Ovary (tissue), 9 donors: ENCODE measurements around the gene BDH1. TPM values are rescaled to one million over a fixed set of nuclear protein-coding genes. Genes with fewer than 3 reads are reported as not detected.

Experiments
- DNase-seq, 5 donors: peaks; one replicate each; pipeline ENCODE4 v3.0.0-alpha.2; 2019 to 2020
- H3K27ac ChIP-seq, 2 donors: fragments of 200-600 bp; one replicate each; pipeline versions ENCODE4 v1.5.1 to v1.8.0; 2019 to 2022
- H3K27me3 ChIP-seq: fragments of 200-600 bp; one replicate; pipeline ENCODE4 v1.8.0; 2022
- H3K36me3 ChIP-seq: fragments of 200-600 bp; sonication (generic); one replicate; pipeline ENCODE4 v1.5.1; 2019
- H3K4me1 ChIP-seq: one replicate; pipeline ENCODE4 v1.8.1; 2013; ENCODE audit warnings: mild to moderate bottlenecking, moderate library complexity; ENCODE audit not compliant: insufficient read depth
- H3K4me3 ChIP-seq: fragments of 200-600 bp; sonication (generic); one replicate; pipeline ENCODE4 v1.5.1; 2017
- H3K9me3 ChIP-seq, 2 donors: fragments of 200-600 bp in 1 of 2; sonication (generic) in 1 of 2; one replicate each; pipeline versions ENCODE4 v1.5.1 to v1.8.1; 2013 to 2019; ENCODE audit warnings: mild to moderate bottlenecking in 1 of 2, moderate library complexity in 1 of 2
- CTCF ChIP-seq, 3 donors: fragments of 450-650 bp in 2 of 3; fragments of 200-600 bp in 1 of 3; IDR thresholded peaks; one replicate each; pipeline versions ENCODE4 v1.5.1 to v1.8.0; 2016 to 2022; ENCODE audit warnings: antibody characterized with exemption in 3 of 3, mild to moderate bottlenecking in 1 of 3
- EP300 ChIP-seq: sonication (generic); formaldehyde crosslinking; IDR thresholded peaks from one replicate; pipeline ENCODE4 v1.6.1; 2017; ENCODE audit warnings: antibody characterized with exemption
- POLR2A ChIP-seq: fragments of 450-650 bp; IDR thresholded peaks from one replicate; pipeline ENCODE4 v1.6.1; 2017; ENCODE audit warnings: antibody characterized with exemption, mild to moderate bottlenecking, moderate library complexity
- WGBS, 3 donors: extraction: QIAGEN DNeasy Blood & Tissue Kit in 1 of 3; methylation state at CpG; one replicate each; pipeline versions ENCODE4 v1.1.5 to v1.1.7; 2013 to 2017; 5-methylcytosine and 5-hydroxymethylcytosine counted together
- intact Hi-C, 4 donors: fragments of 100-400 bp; cut with DNase I; formaldehyde crosslinking; loops; one replicate each; pipeline versions ENCODE4 v1.11.0 to v1.15.1; 2022 to 2023
- polyA plus RNA-seq, 2 donors: library from polyadenylated mRNA; stranded (reverse); fragments of 200-250 nt in 1 of 2; fragments of 350-450 nt in 1 of 2; fragmentation: Illumina TruSeq in 1 of 2; extraction: RNeasy Lipid Tissue Mini Kit (QIAGEN cat#74804) in 1 of 2; gene quantifications; one replicate each; pipeline ENCODE4 v1.2.3, GENCODE V29; 2013 to 2014
- total RNA-seq, 7 donors: library from RNA; depleted of rRNA in 2 of 7; stranded (reverse); fragments of >200 nt in 2 of 7; fragmentation: NEBNext Ultra II Directional in 3 of 7; extraction: Animal tissue kit (Norgen Biotek cat#: 25700) in 3 of 7; gene quantifications; one replicate each; pipeline versions ENCODE4 v1.1.0 to v1.2.4, GENCODE V29; 2016 to 2023
- donor health status: DM: no; HTN: no; CAD: no; lungs with moderate emphysema.
- donor health status: DM: no; HTN: no; CAD: no.
- donor health status: Bipolar disorder and iron deficiency.
- donor health status: DM: yes; HTN: yes; CAD: no.
- donor health status: DM: no; HTN: no; CAD: no.
- donor health status: DM: yes; HTN: yes; CAD: no.

Gene BDH1
- total and polyA plus RNA-seq, 9 donors = 3.3 to 15.4 (median 11.7) TPM

GRCh38 chr3:197583371-197583770 lies 27.6 kb upstream of the BDH1 start:
- Histone ChIP-seq H3K27me3 (no peaks in the 10 kb centered on the region), H3K36me3 (no peaks in the 10 kb centered on the region), H3K27ac (no peak overlapping the region), H3K9me3 (no peaks in the 10 kb centered on the region), H3K4me3 (no peak overlapping the region), H3K4me1 (no peaks in the 10 kb centered on the region)
- intact Hi-C loops = no loop called here
- DNase-seq = no peak
- WGBS, 3 donors = 83 to 88% (median 87%) methylated on average over 7 of the region's 7 CpGs
- TF ChIP-seq EP300 (no peak), POLR2A (no peak), CTCF (IDR thresholded peaks at IDR 0.05) (no peak)

GRCh38 chr3:197580253-197580691 lies 24.5 kb upstream of the BDH1 start:
- no peak for DNase-seq
- Histone ChIP-seq H3K4me3 (no peak overlapping the region), H3K27me3 (no peaks in the 10 kb centered on the region), H3K9me3 (no peaks in the 10 kb centered on the region), H3K27ac (no peak overlapping the region), H3K4me1 (no peaks in the 10 kb centered on the region), H3K36me3 (no peaks in the 10 kb centered on the region)
- no peak for TF ChIP-seq EP300
- no peak for TF ChIP-seq CTCF (IDR thresholded peaks at IDR 0.05)
- TF ChIP-seq POLR2A = no peak
- intact Hi-C loops = no loop called here
- 71 to 83% (median 79%) methylated on average over 9 of the region's 9 CpGs for WGBS, 3 donors

GRCh38 chr3:197578376-197578775 lies 22.6 kb upstream of the BDH1 start:
- Histone ChIP-seq H3K4me3 (no peak overlapping the region), H3K4me1 (no peaks in the 10 kb centered on the region), H3K36me3 (no peaks in the 10 kb centered on the region), H3K27me3 (no peaks in the 10 kb centered on the region), H3K9me3 (no peaks in the 10 kb centered on the region), H3K27ac (no peak overlapping the region)
- no peak for DNase-seq
- 84 to 92% (median 91%) methylated on average over 6 of the region's 6 CpGs for WGBS, 3 donors
- intact Hi-C loops = no loop called here
- TF ChIP-seq POLR2A = no peak
- TF ChIP-seq EP300 = no peak

GRCh38 chr3:197577366-197578074 lies 21.8 kb upstream of the BDH1 start:
- 78 to 85% (median 81%) methylated on average over 13 of the region's 13 CpGs for WGBS, 3 donors
- no peak for DNase-seq
- TF ChIP-seq EP300 (no peak), CTCF (IDR thresholded peaks at IDR 0.05) (no peak), POLR2A (no peak)
- no peaks in the 10 kb centered on the region for H3K9me3 ChIP-seq
- intact Hi-C loops = no loop called here
- H3K4me1 ChIP-seq = no peaks in the 10 kb centered on the region
- no peak overlapping the region for H3K27ac ChIP-seq
- H3K36me3 ChIP-seq = no peaks in the 10 kb centered on the region
- H3K4me3 ChIP-seq = no peak overlapping the region
- no peaks in the 10 kb centered on the region for H3K27me3 ChIP-seq

DNA sequence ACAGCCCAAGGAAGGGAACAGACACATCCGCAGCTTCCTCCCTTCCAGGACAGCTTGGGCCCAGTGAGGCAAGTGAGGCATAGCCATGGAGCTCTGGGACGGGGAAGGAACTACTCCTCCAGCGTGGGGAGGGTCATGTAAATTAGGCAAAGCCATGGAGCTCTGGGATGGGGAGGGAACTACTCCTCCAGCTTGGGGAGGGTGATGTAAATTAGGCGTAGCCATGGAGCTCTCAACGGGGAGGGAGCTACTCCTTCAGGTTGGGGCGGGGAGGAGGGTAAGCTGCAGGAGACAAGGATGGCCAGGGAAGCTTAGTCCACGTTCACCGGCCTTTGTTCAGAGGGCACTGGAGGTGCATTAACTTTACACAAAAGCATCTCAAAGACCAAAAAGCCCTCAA lies 21.1 kb upstream of the BDH1 start:
- intact Hi-C loops = no loop called here
- no peaks in the 10 kb centered on the region for H3K9me3 ChIP-seq
- H3K4me1 ChIP-seq = no peaks in the 10 kb centered on the region
- TF ChIP-seq POLR2A = no peak
- TF ChIP-seq CTCF (IDR thresholded peaks at IDR 0.05) = no peak
- TF ChIP-seq EP300 = no peak
- no peak overlapping the region for H3K27ac ChIP-seq
- no peak overlapping the region for H3K4me3 ChIP-seq
- no peaks in the 10 kb centered on the region for H3K36me3 ChIP-seq
- no peaks in the 10 kb centered on the region for H3K27me3 ChIP-seq
- DNase-seq = no peak
- WGBS, 3 donors = 78 to 82% (median 81%) methylated on average over 8 of the region's 8 CpGs
